Psoas muscle (tissue), 8 donors: ENCODE data around the gene ENTPD6. TPM values are rescaled to one million over a fixed set of nuclear protein-coding genes. Genes with fewer than 3 reads are reported as not detected.

Experiments used
- ATAC-seq, 4 donors: fragments of 200-7000 bp; cut with Tn5 transposase; one replicate each; pipeline ENCODE4 v1.9.1; 2020; ENCODE audit warnings: moderate library complexity in 3 of 4, mild to moderate bottlenecking in 2 of 4
- DNase-seq, 2 donors: peaks; one replicate each; pipeline ENCODE4 v3.0.0-alpha.2; 2020
- H3K27ac ChIP-seq: fragments of 200-600 bp; one replicate; pipeline ENCODE4 v1.8.0; 2022
- H3K27me3 ChIP-seq, 3 donors: fragments of 200-600 bp in 1 of 3; one replicate each; pipeline versions ENCODE4 v1.6.1 to v1.8.0; 2013 to 2022; ENCODE audit warnings: low read length in 2 of 3, mild to moderate bottlenecking in 2 of 3, moderate library complexity in 1 of 3; ENCODE audit not compliant: insufficient read depth in 3 of 3
- H3K36me3 ChIP-seq, 2 donors: fragments of 200-600 bp in 1 of 2; one replicate each; pipeline versions ENCODE4 v1.6.1 to v1.8.0; 2013 to 2022; ENCODE audit warnings: low read depth in 1 of 2, mild to moderate bottlenecking in 1 of 2, moderate library complexity in 1 of 2; ENCODE audit not compliant: insufficient read depth in 1 of 2
- H3K4me1 ChIP-seq: fragments of 200-600 bp; one replicate; pipeline ENCODE4 v1.8.0; 2022
- H3K4me3 ChIP-seq: fragments of 200-600 bp; one replicate; pipeline ENCODE4 v1.8.0; 2022; ENCODE audit warnings: mild to moderate bottlenecking
- H3K9me3 ChIP-seq: fragments of 200-600 bp; one replicate; pipeline ENCODE4 v1.8.0; 2022
- WGBS, 3 donors: extraction: QIAGEN DNeasy Blood & Tissue Kit; methylation state at CpG; one replicate each; pipeline versions ENCODE4 v1.1.6 to v1.1.7; 2013; 5-methylcytosine and 5-hydroxymethylcytosine counted together
- intact Hi-C, 2 donors: fragments of 100-400 bp; cut with DNase I; formaldehyde crosslinking; loops; one replicate each; pipeline versions ENCODE4 v1.11.0 to v1.14.2; 2022
- polyA plus RNA-seq, 3 donors: library from polyadenylated mRNA; stranded (reverse); fragments of 200-250 nt; gene quantifications; one replicate each; pipeline ENCODE4 v1.2.3, GENCODE V29; 2013
- total RNA-seq, 4 donors: library from RNA; stranded (reverse); fragmentation: NEBNext Ultra II Directional in 2 of 4; extraction: Animal tissue kit (Norgen Biotek cat#: 25700) in 2 of 4; gene quantifications; one replicate each; pipeline versions ENCODE4 v1.2.1 to v1.2.4, GENCODE V29; 2021 to 2023
- TF ChIP-seq, protein P1 (sequence below): fragments of 200-600 bp; IDR thresholded peaks from one replicate; pipeline ENCODE4 v1.8.0; 2022; ENCODE audit warnings: antibody characterized with exemption
- donor health status: healthy with polysubstance abuse.
- donor health status: DM: no; HTN: no; CAD: no; lungs with moderate emphysema.
- donor health status: Bipolar disorder and iron deficiency.
- donor health status: healthy.
- donor health status: DM: yes; HTN: yes; CAD: no.
- donor health status: DM: no; HTN: no; CAD: no.
- donor health status: DM: no; HTN: no; CAD: no.
- donor health status: DM: yes; HTN: yes; CAD: no.

ENTPD6 gene
- total and polyA plus RNA-seq, 7 donors, result 28.7 to 65.3 (median 38.9) TPM

DNA sequence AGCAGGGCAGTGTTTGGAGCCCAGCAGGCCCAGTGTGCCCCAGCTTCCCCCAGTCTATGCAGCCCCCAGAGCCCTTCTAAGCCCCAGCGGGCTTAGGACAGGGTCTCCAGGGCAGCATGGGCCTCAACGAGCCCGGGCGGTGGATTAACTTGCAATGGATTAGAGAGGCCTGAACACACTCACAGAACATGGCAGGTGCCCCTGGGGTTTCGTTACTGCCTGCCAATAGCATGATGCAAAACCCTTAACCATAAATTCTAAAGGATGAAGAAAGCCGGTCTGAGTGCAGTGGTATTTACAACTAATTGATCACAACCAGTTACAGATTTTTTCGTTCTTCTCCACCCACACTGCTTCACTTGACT, 18.9 kb downstream of the ENTPD6 start:
- H3K4me3 ChIP-seq, result no peak overlapping the region
- WGBS, 3 donors, result 67 to 74% (median 73%) methylated on average over 7 of the region's 7 CpGs
- TF ChIP-seq, protein P1, sequence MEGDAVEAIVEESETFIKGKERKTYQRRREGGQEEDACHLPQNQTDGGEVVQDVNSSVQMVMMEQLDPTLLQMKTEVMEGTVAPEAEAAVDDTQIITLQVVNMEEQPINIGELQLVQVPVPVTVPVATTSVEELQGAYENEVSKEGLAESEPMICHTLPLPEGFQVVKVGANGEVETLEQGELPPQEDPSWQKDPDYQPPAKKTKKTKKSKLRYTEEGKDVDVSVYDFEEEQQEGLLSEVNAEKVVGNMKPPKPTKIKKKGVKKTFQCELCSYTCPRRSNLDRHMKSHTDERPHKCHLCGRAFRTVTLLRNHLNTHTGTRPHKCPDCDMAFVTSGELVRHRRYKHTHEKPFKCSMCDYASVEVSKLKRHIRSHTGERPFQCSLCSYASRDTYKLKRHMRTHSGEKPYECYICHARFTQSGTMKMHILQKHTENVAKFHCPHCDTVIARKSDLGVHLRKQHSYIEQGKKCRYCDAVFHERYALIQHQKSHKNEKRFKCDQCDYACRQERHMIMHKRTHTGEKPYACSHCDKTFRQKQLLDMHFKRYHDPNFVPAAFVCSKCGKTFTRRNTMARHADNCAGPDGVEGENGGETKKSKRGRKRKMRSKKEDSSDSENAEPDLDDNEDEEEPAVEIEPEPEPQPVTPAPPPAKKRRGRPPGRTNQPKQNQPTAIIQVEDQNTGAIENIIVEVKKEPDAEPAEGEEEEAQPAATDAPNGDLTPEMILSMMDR, result no peak
- peaks cover 8 to 96% of the 10 kb centered on the region in 2 donors for H3K36me3 ChIP-seq
- H3K4me1 ChIP-seq, result no peaks in the 10 kb centered on the region
- H3K27ac ChIP-seq, result no peak overlapping the region
- H3K27me3 ChIP-seq, result no peaks in the 10 kb centered on the region
- intact Hi-C loops, result no loop called here
- ATAC-seq (no peak), DNase-seq (no peak)
- H3K9me3 ChIP-seq, result no peaks in the 10 kb centered on the region

DNA sequence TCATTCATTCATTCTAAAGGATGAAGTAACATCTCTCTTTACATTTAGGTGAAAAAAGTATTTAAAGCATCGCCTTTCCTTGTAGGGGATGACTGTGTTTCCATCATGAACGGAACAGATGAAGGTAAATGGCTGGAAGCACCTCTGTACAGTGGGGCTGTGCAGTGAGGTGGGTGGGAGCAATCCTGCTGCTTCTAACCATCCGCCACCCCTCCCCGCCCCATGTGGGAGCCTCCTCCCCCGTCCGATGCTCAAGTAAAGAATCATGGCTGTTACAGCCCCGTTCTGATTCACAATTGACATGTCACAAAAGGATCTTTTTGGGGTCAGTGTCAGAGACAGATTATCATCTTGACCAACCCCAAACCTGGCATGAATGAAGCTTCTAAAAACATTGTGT, 19.3 kb downstream of the ENTPD6 start:
- H3K36me3 ChIP-seq, result peaks cover 8 to 97% of the 10 kb centered on the region in 2 donors
- no peak overlapping the region for H3K27ac ChIP-seq
- WGBS, 3 donors, result 93 to 97% (median 94%) methylated on average over 7 of the region's 7 CpGs
- no peaks in the 10 kb centered on the region for H3K27me3 ChIP-seq
- H3K4me3 ChIP-seq, result no peak overlapping the region
- ATAC-seq (no peak), DNase-seq (no peak)
- intact Hi-C loops, result no loop called here
- H3K9me3 ChIP-seq, result no peaks in the 10 kb centered on the region
- H3K4me1 ChIP-seq, result no peaks in the 10 kb centered on the region
- TF ChIP-seq, protein P1, result no peak

DNA sequence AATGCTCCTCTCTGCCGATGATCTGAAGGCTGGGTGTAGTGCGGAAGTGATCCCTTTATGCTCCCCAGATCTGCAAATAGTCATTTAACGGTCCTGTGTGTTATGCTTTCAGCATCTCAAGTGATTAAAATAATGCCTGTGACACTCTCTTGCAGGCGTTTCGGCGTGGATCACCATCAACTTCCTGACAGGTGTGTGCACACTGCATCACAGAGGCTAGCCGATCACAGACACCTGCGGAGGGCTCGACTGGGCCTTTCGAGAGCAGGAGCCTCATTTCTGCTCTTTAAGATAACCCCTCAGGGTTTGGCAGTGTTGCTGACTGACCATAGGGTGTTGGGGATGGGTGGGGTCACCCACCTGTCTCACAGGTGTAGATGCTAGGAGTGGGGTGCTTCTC, 20.0 kb downstream of the ENTPD6 start:
- peaks cover 8 to 91% of the 10 kb centered on the region in 2 donors for H3K36me3 ChIP-seq
- peaks cover 5% of the 10 kb centered on the region for H3K4me1 ChIP-seq
- no peaks in the 10 kb centered on the region for H3K9me3 ChIP-seq
- ATAC-seq, result no peak
- no peaks in the 10 kb centered on the region for H3K27me3 ChIP-seq
- H3K27ac ChIP-seq, result no peak overlapping the region
- no peak overlapping the region for H3K4me3 ChIP-seq
- 89 to 95% (median 95%) methylated on average over 10 of the region's 10 CpGs for WGBS, 3 donors
- TF ChIP-seq, protein P1, result no peak
- no peak for DNase-seq
- intact Hi-C loops, result no loop called here

DNA sequence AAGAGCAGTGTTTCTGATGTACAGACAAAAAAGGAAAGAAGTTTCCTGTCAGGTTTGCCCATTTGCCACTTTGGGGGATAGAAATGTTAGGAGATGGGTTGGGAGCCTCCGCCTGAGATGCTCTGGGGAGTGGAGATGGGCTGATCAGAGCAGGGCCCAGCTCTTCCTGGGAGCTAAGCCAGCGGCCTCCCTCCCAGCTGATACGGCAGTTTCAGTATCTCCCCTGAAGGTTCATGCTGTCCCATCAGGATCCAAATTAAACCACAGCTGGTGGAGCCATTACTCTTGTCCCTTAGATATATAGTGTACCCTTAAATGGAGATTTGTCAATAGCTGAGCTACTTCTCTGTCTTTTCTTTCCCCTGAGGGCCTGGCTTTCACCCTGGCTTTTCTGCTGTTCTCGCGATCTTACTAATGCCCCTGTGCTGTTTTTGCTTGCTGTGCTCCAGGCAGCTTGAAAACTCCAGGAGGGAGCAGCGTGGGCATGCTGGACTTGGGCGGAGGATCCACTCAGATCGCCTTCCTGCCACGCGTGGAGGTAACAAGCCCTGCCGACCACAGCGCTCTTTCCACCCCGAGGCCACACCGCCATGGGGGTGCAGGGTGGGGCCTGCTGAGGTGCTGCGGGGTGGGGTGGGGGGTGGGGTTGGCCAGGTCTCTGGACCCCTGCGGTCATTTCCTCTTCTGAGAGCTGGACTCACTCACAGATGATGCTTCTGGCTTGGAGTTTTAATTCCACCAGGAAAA, 20.9 kb downstream of the ENTPD6 start:
- Histone ChIP-seq H3K9me3 (no peaks in the 10 kb centered on the region), H3K4me1 (peaks cover 10% of the 10 kb centered on the region), H3K36me3 (peaks cover 6 to 83% of the 10 kb centered on the region in 2 donors), H3K27ac (no peak overlapping the region), H3K4me3 (no peak overlapping the region), H3K27me3 (no peaks in the 10 kb centered on the region)
- TF ChIP-seq, protein P1, result no peak
- WGBS, 3 donors, result 83 to 88% (median 87%) methylated on average over 15 to 16 of the region's 16 CpGs
- ATAC-seq, result no peak
- intact Hi-C loops, result no loop called here
- no peak for DNase-seq
